Neuronal stem cell (in vitro differentiated cells): Measurements from ENCODE around the gene WWOX.

Experiments
- DNase-seq: peaks from one replicate; pipeline ENCODE4 v3.0.0-alpha.2; 2013; ENCODE audit warnings: low spot score
- H2AFZ ChIP-seq: one replicate; pipeline ENCODE4 v1.6.1; 2013; ENCODE audit warnings: mild to moderate bottlenecking, low read length, inconsistent platforms
- H2AK5ac ChIP-seq: 2 replicates; pipeline ENCODE4 v1.6.1; 2013; ENCODE audit warnings: low read depth, mild to moderate bottlenecking, inconsistent platforms, low read length, moderate library complexity, mixed read lengths
- H2BK120ac ChIP-seq: 2 replicates; pipeline ENCODE4 v1.6.1; 2013; ENCODE audit warnings: low read depth, mild to moderate bottlenecking, inconsistent platforms, low read length, moderate library complexity, mixed read lengths
- H2BK12ac ChIP-seq: one replicate; pipeline ENCODE4 v1.6.1; 2013; ENCODE audit warnings: low read length, inconsistent platforms
- H2BK15ac ChIP-seq: 2 replicates; pipeline ENCODE4 v1.6.1; 2013; ENCODE audit warnings: mild to moderate bottlenecking, low read length, inconsistent platforms, mixed read lengths
- H2BK5ac ChIP-seq: one replicate; pipeline ENCODE4 v1.6.1; 2013; ENCODE audit warnings: inconsistent platforms, mild to moderate bottlenecking, low read length, moderate library complexity
- H3K14ac ChIP-seq: one replicate; pipeline ENCODE4 v1.6.1; 2013; ENCODE audit warnings: low read length, inconsistent platforms
- H3K18ac ChIP-seq: 2 replicates; pipeline ENCODE4 v1.6.1; 2013; ENCODE audit warnings: low read length, inconsistent platforms
- H3K23ac ChIP-seq: 2 replicates; pipeline ENCODE4 v1.6.1; 2013; ENCODE audit warnings: low read depth, mild to moderate bottlenecking, mixed read lengths, low read length, inconsistent platforms; ENCODE audit not compliant: poor library complexity
- H3K27ac ChIP-seq: replicated peaks from 3 replicates; pipeline ENCODE4 v1.5.1; 2013; ENCODE audit warnings: low read length, inconsistent platforms
- H3K27me3 ChIP-seq, 3 experiments: 2 replicates each; pipeline ENCODE4 v1.6.1; 2013; ENCODE audit warnings: low read length in 3 of 3, mild to moderate bottlenecking in 2 of 3, inconsistent platforms in 1 of 3, low read depth in 1 of 3, mixed read lengths in 1 of 3, moderate library complexity in 1 of 3; ENCODE audit not compliant: control insufficient read depth in 3 of 3, insufficient read depth in 3 of 3
- H3K36me3 ChIP-seq, 2 donors: replicated peaks in 1 of 2; 2 replicates each; pipeline ENCODE4 v1.6.1; 2013; ENCODE audit warnings: low read length in 2 of 2; ENCODE audit not compliant: control insufficient read depth in 2 of 2, insufficient read depth in 2 of 2
- H3K4ac ChIP-seq: 2 replicates; pipeline ENCODE4 v1.6.1; 2013; ENCODE audit warnings: inconsistent platforms, mild to moderate bottlenecking, low read length, moderate library complexity
- H3K4me1 ChIP-seq, 2 donors: 1 replicate in 1 of 2; 2 replicates in 1 of 2; pipeline ENCODE4 v1.6.1; 2013; ENCODE audit warnings: low read length in 2 of 2, low read depth in 1 of 2; ENCODE audit not compliant: control insufficient read depth in 2 of 2, insufficient read depth in 1 of 2
- H3K4me2 ChIP-seq: one replicate; pipeline ENCODE4 v1.6.1; 2013; ENCODE audit warnings: mild to moderate bottlenecking, low read length, inconsistent platforms; ENCODE audit not compliant: insufficient read depth, poor library complexity, severe bottlenecking
- H3K4me3 ChIP-seq, 2 donors: 2 replicates each; pipeline ENCODE4 v1.5.1; 2013; ENCODE audit warnings: low read length in 2 of 2, mild to moderate bottlenecking in 2 of 2, inconsistent platforms in 1 of 2, moderate library complexity in 1 of 2
- H3K79me1 ChIP-seq: one replicate; pipeline ENCODE4 v1.6.1; 2013; ENCODE audit warnings: low read depth, mild to moderate bottlenecking, inconsistent platforms, low read length, moderate library complexity
- H3K9ac ChIP-seq: one replicate; pipeline ENCODE4 v1.6.1; 2013; ENCODE audit warnings: mild to moderate bottlenecking, low read depth, low read length, inconsistent platforms; ENCODE audit not compliant: poor library complexity
- H3K9me3 ChIP-seq, 2 donors: replicated peaks in 1 of 2; 2 replicates each; pipeline versions ENCODE3 to v1.6.1; 2013; ENCODE audit warnings: low read length in 2 of 2, mild to moderate bottlenecking in 2 of 2, inconsistent platforms in 1 of 2, low read depth in 1 of 2, mixed read lengths in 1 of 2, moderate library complexity in 1 of 2; ENCODE audit not compliant: control insufficient read depth in 2 of 2, insufficient read depth in 1 of 2
- H4K8ac ChIP-seq: one replicate; pipeline ENCODE4 v1.6.1; 2013; ENCODE audit warnings: low read depth, mild to moderate bottlenecking, inconsistent platforms, low read length, moderate library complexity
- H4K91ac ChIP-seq: one replicate; pipeline ENCODE4 v1.6.1; 2013; ENCODE audit warnings: low read length, low read depth, mild to moderate bottlenecking, inconsistent platforms; ENCODE audit not compliant: poor library complexity
- WGBS, 2 donors: extraction: QIAGEN DNeasy Blood & Tissue Kit; methylation state at CpG; one replicate each; pipeline ENCODE4 v1.1.7; 2013; ENCODE audit warnings: missing lambda C conversion rate in 2 of 2, mixed read lengths in 1 of 2; ENCODE audit not compliant: insufficient read length in 2 of 2, insufficient replicate concordance in 1 of 2; ENCODE audit errors: extremely low coverage in 2 of 2; 5-methylcytosine and 5-hydroxymethylcytosine counted together

Gene WWOX

DNA sequence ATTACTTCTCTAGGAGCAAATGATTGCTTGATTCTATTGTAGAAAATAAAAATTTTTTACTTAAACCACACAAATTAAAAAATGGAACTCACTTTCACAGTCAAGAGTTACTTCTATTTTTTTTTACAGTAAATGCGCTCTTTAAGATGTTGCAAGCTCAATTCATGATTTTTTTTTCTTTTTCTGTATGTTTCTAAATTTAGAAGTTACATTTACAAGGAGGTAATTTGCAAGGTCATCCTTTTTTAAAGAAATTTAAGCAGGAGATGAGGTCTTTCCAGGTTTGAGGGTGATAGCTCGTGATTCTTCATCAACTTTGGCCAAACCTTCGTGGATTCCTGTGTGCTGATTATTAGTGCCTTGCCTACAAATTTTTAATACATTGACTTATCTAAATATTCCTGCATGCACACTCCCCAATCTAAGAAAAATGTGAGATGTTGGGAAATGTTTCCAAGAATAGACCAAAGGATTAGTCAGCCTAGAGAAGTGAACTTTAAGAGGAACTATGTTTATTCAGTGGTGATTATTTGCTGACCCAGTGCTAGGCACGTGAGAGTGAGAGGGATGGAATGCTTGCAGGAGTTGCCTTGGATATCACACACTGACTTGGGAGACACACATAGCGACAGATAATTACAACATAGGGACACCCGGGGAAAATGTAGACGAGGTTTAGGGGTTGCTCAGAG lies 1071.2 kb downstream of the WWOX start:
- Histone ChIP-seq H3K36me3 (no peaks in the 10 kb centered on the region), H2AK5ac (no peak overlapping the region)
- no CpG with 5 or more reads among the region's 7 CpGs for WGBS, 2 donors

DNA sequence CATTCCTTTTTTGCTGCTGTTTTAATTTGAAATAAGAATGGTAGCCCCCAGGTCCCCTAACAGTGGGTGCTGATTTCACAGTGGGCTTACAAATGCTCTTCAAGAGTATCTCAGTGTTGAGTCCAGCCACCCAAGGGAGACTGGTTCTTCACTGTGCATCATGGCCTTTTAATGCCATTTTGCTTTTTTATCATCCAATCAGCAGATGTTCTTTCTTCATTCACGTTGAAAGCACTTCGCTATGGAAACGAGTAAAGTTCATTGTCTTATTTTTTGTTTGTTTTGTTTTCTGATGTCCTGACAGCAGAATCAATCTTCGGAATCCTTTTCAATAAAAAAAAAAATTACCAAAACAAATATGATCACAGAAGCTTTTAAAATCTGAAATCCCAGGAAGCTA lies 1072.0 kb downstream of the WWOX start:
- H3K14ac ChIP-seq = no peak overlapping the region
- H3K18ac ChIP-seq = no peak overlapping the region
- no peak overlapping the region for H2BK5ac ChIP-seq
- H3K4me1 ChIP-seq = peaks cover 9 to 11% of the 10 kb centered on the region in 2 donors
- no CpG with 5 or more reads among the region's 4 CpGs for WGBS, 2 donors
- H4K8ac ChIP-seq = no peak overlapping the region
- no peak overlapping the region for H2AFZ ChIP-seq
- H3K27ac ChIP-seq = no peak overlapping the region
- no peak overlapping the region for H3K9ac ChIP-seq
- H3K4me2 ChIP-seq = no peak overlapping the region
- no peak overlapping the region for H2AK5ac ChIP-seq
- no peak overlapping the region for H3K4ac ChIP-seq
- H2BK12ac ChIP-seq = no peak overlapping the region
- DNase-seq = no peak
- H3K4me3 ChIP-seq = no peak overlapping the region
- no peaks in the 10 kb centered on the region for H3K79me1 ChIP-seq
- no peak overlapping the region for H3K23ac ChIP-seq
- H4K91ac ChIP-seq = no peak overlapping the region
- no peaks in the 10 kb centered on the region for H3K36me3 ChIP-seq
- H2BK15ac ChIP-seq = no peak overlapping the region
- peaks cover 1 to 9% of the 10 kb centered on the region in 2 donors for H3K9me3 ChIP-seq
- H2BK120ac ChIP-seq = no peak overlapping the region
- no peaks in the 10 kb centered on the region for H3K27me3 ChIP-seq

More for the DNA sequence above, 1071.2 kb downstream of the WWOX start:
- Histone ChIP-seq H3K23ac (no peak overlapping the region), H4K91ac (no peak overlapping the region), H3K9me3 (peaks cover 1 to 9% of the 10 kb centered on the region in 2 donors), H3K14ac (no peak overlapping the region), H2BK5ac (no peak overlapping the region), H2BK15ac (no peak overlapping the region), H3K18ac (no peak overlapping the region), H3K79me1 (no peaks in the 10 kb centered on the region), H3K4me1 (peaks cover 9 to 17% of the 10 kb centered on the region in 2 donors), H4K8ac (no peak overlapping the region), H2BK120ac (no peak overlapping the region), H3K4me2 (no peak overlapping the region), H3K4me3 (no peak overlapping the region), H2AFZ (no peak overlapping the region), H3K27ac (no peak overlapping the region), H3K9ac (no peak overlapping the region), H2BK12ac (no peak overlapping the region), H3K27me3 (no peaks in the 10 kb centered on the region), H3K4ac (no peak overlapping the region)
- no peak for DNase-seq

DNA sequence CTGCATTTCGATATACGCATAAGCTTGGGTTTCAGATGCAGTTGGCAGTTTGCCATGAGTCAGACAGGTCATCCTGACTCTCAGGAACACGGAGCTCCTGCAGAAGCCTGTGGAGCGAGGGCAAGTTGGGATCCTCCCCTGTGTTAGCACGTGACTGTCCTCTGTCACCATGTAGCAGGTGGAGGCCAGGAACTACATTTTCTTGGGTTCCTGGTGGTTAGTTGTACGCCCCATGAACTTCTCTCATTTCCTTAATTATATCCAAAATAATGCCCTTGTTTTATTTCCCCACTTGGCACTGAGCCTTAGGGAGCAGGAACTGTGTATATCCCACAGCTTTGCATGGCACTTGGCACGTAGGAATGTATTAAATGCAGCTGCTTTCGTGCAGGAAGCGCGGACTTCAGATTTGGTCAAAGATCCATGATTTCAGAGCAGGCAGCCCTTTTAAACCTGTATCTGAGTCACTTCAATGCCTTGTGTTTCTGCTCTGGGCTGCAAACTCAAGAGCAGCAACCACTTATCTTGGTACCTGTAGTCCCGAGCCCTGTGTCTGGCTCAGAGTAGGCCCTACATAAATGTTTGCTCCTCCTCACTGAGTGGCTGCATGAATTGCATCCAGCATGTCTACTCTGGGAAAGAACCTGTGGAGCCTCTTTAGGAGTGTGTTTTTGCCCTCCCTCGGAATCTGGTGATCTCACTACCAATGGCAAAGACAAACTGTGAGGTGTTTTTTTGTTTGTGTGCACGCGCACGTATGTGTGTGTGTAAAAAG lies 1072.7 kb downstream of the WWOX start:
- Histone ChIP-seq H2BK12ac (no peak overlapping the region), H3K27me3 (no peaks in the 10 kb centered on the region), H2AK5ac (no peak overlapping the region), H3K9ac (no peak overlapping the region), H2AFZ (no peak overlapping the region), H3K4me3 (no peak overlapping the region), H4K91ac (no peak overlapping the region), H3K23ac (no peak overlapping the region), H3K36me3 (no peaks in the 10 kb centered on the region), H4K8ac (no peak overlapping the region), H3K9me3 (peaks cover 1 to 9% of the 10 kb centered on the region in 2 donors), H3K14ac (no peak overlapping the region), H2BK5ac (no peak overlapping the region), H3K79me1 (no peaks in the 10 kb centered on the region), H3K4me2 (no peak overlapping the region), H3K4ac (no peak overlapping the region), H3K18ac (no peak overlapping the region), H2BK120ac (no peak overlapping the region), H2BK15ac (no peak overlapping the region), H3K4me1 (peaks cover 9 to 11% of the 10 kb centered on the region in 2 donors), H3K27ac (no peak overlapping the region)
- DNase-seq = no peak
- WGBS, 2 donors = no CpG with 5 or more reads among the region's 15 CpGs

DNA sequence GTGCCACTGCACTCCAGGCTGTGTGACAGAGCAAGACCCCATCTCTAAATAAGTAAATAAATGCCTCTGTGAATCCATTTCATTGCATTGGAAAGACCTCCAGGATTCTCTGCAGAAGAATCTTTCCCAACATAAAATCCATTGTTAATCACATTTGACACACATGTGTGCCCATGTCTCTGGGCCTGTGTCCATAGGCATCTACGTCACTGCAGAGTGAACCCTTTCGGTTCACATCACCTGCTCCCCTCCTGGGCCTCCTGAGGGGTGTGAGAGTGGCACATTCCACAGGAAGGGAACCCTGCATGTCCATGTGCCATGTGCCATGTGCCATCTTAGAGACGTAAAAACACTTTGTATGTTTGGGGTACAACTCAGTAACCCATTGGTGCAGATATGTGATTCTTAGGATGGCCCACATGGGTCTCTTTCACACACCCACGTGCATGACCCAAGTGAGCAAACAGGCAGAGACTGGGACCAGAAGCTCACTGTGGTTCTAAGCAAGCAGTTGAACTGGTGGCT lies 1073.6 kb downstream of the WWOX start:
- H3K4ac ChIP-seq = peak overlapping the region; percentile 10
- H3K9me3 ChIP-seq = peaks cover 0 to 8% of the 10 kb centered on the region in 2 donors
- H3K9ac ChIP-seq = no peak overlapping the region
- H4K8ac ChIP-seq = no peak overlapping the region
- no peak overlapping the region for H2BK15ac ChIP-seq
- no peak overlapping the region for H2BK12ac ChIP-seq
- H2BK5ac ChIP-seq = no peak overlapping the region
- H3K18ac ChIP-seq = peak overlapping the region; percentile 46
- H4K91ac ChIP-seq = no peak overlapping the region
- no CpG with 5 or more reads among the region's 4 CpGs for WGBS, 2 donors
- H3K27ac ChIP-seq = no peak overlapping the region
- H3K79me1 ChIP-seq = no peaks in the 10 kb centered on the region
- H3K4me1 ChIP-seq = peaks cover 9 to 11% of the 10 kb centered on the region in 2 donors
- peak overlapping the region; percentile 8 for H3K23ac ChIP-seq
- H3K4me2 ChIP-seq = no peak overlapping the region
- no peak overlapping the region for H3K4me3 ChIP-seq
- DNase-seq = no peak
- no peak overlapping the region for H3K14ac ChIP-seq
- no peak overlapping the region for H2BK120ac ChIP-seq
- H3K27me3 ChIP-seq = no peaks in the 10 kb centered on the region
- no peaks in the 10 kb centered on the region for H3K36me3 ChIP-seq
- no peak overlapping the region for H2AK5ac ChIP-seq
- no peak overlapping the region for H2AFZ ChIP-seq
